GM21619 (cell line): ENCODE results near the gene MS4A13.
"Not testable (repeated sequence)": the region's sequence is repeated elsewhere in the genome, so short reads cannot be mapped to it uniquely, and the experiment has no call there.

ENCODE experiments used
- ATAC-seq: cut with Tn5 transposase; IDR thresholded peaks from one replicate; pipeline ENCODE4 v1.9.1; 2021; ENCODE audit not compliant: unreplicated experiment

The MS4A13 gene

GRCh38 chr11:60515144-60515855 lies at the start of gene MS4A13:
Gene MS4A13 (plus strand): TSS chr11:60515392. CDS start chr11:60518084, 2,692 bp downstream.
- ATAC-seq = no peak

GRCh38 chr11:60468829-60469228 lies 46.4 kb upstream of the MS4A13 start:
- no peak for ATAC-seq

- ATAC-seq = no peak
Observed at GRCh38 chr11:60469723-60470122, 45.5 kb upstream of the MS4A13 start.

- no peak for ATAC-seq
Observed at GRCh38 chr11:60477035-60477445, 38.2 kb upstream of the MS4A13 start.

GRCh38 chr11:60482361-60482760 lies 32.8 kb upstream of the MS4A13 start:
- peak; percentile 43 for ATAC-seq

- ATAC-seq = peak; percentile 98
Observed at GRCh38 chr11:60485987-60486386, 29.2 kb upstream of the MS4A13 start.

GRCh38 chr11:60492488-60493009 lies 22.6 kb upstream of the MS4A13 start, which contains the start of gene MS4A12:
Gene MS4A12 (plus strand): TSS chr11:60492778. CDS start chr11:60497319, 4,541 bp downstream.
- ATAC-seq = no peak

- ATAC-seq = no peak
Observed at GRCh38 chr11:60493454-60493853, 21.7 kb upstream of the MS4A13 start.

- no peak for ATAC-seq
Observed at GRCh38 chr11:60498399-60498798, 16.8 kb upstream of the MS4A13 start.

GRCh38 chr11:60498853-60499252 lies 16.3 kb upstream of the MS4A13 start:
- ATAC-seq = peak; percentile 81

- ATAC-seq = no peak
Observed at GRCh38 chr11:60500276-60500910, 14.8 kb upstream of the MS4A13 start.

- no peak for ATAC-seq
Observed at GRCh38 chr11:60502221-60502775, 12.9 kb upstream of the MS4A13 start.

GRCh38 chr11:60504219-60504905 lies 10.8 kb upstream of the MS4A13 start:
- ATAC-seq = no peak

- ATAC-seq = not testable (repeated sequence)
Observed at GRCh38 chr11:60509609-60510008, 5.6 kb upstream of the MS4A13 start.

GRCh38 chr11:60510209-60510608 lies 5.0 kb upstream of the MS4A13 start:
- not testable (repeated sequence) for ATAC-seq

- no peak for ATAC-seq
Observed at GRCh38 chr11:60511393-60511792, 3.8 kb upstream of the MS4A13 start.

- no peak for ATAC-seq
Observed at GRCh38 chr11:60512651-60513225, 2.5 kb upstream of the MS4A13 start.

- no peak for ATAC-seq
Observed at GRCh38 chr11:60513496-60514460, 1.4 kb upstream of the MS4A13 start.

- ATAC-seq = no peak
Observed at GRCh38 chr11:60528465-60528864, 13.3 kb downstream of the MS4A13 start.

- no peak for ATAC-seq
Observed at GRCh38 chr11:60528934-60529333, 13.7 kb downstream of the MS4A13 start.
